IMR-90 (cell line): ENCODE data around the gene PRSS37. TPM values are rescaled to one million over a fixed set of nuclear protein-coding genes. Genes with fewer than 3 reads are reported as not detected.

ENCODE experiments used
- ATAC-seq: fragments of 200-7000 bp; cut with Tn5 transposase; 2 replicates; pipeline ENCODE4 v1.9.1; 2020; ENCODE audit warnings: low read depth, mild to moderate bottlenecking, moderate library complexity
- BruUV-seq: library from RNA; stranded (reverse); fragments of 400-500 nt; replicated peaks from 2 replicates; lab custom pipeline; 2021; lab: Mats Ljungman, UMichigan
- CTCF ChIA-PET: fragments of 300-600 bp; formaldehyde crosslinking; extraction: SDS; loops from one replicate; lab custom pipeline; 2021; ENCODE audit warnings: antibody characterized with exemption; lab: Yijun Ruan, JAX
- POLR2A ChIA-PET: fragments of 300-600 bp; sonication (Branson Sonifier 250); formaldehyde crosslinking; loops from one replicate; lab custom pipeline; 2022; ENCODE audit warnings: antibody characterized with exemption; ENCODE audit not compliant: unreplicated experiment; lab: Charles Lee
- DNase-seq: peaks from one replicate; pipeline ENCODE4 v3.0.0; 2013
- H2AFZ ChIP-seq: replicated peaks from 2 replicates; pipeline ENCODE3; 2013; ENCODE audit warnings: low read length, mild to moderate bottlenecking; ENCODE audit not compliant: poor library complexity
- H2AK5ac ChIP-seq: 2 replicates; pipeline ENCODE4 v1.6.1; 2013; ENCODE audit warnings: low read depth, low read length, inconsistent platforms
- H2AK9ac ChIP-seq: replicated peaks from 2 replicates; pipeline ENCODE3; 2013; ENCODE audit warnings: mild to moderate bottlenecking, low read depth, low read length, moderate library complexity; ENCODE audit not compliant: poor library complexity
- H2BK120ac ChIP-seq: 2 replicates; pipeline ENCODE4 v1.6.1; 2013; ENCODE audit warnings: low read depth, low read length, inconsistent platforms
- H2BK15ac ChIP-seq: 3 replicates; pipeline ENCODE4 v1.6.1; 2013; ENCODE audit warnings: low read depth, low read length, inconsistent platforms
- H2BK20ac ChIP-seq: 2 replicates; pipeline ENCODE4 v1.6.1; 2013; ENCODE audit warnings: low read depth, mild to moderate bottlenecking, inconsistent platforms, low read length, moderate library complexity
- H2BK5ac ChIP-seq: 2 replicates; pipeline ENCODE4 v1.6.1; 2013; ENCODE audit warnings: mild to moderate bottlenecking, low read depth, low read length, inconsistent platforms; ENCODE audit not compliant: poor library complexity, severe bottlenecking
- H3K14ac ChIP-seq: replicated peaks from 2 replicates; pipeline ENCODE4 v1.6.1; 2013; ENCODE audit warnings: low read depth, low read length, inconsistent platforms
- H3K18ac ChIP-seq: 2 replicates; pipeline ENCODE4 v1.6.1; 2013; ENCODE audit warnings: low read depth, low read length, control low read depth
- H3K23ac ChIP-seq: 2 replicates; pipeline ENCODE4 v1.6.1; 2013; ENCODE audit warnings: low read depth, low read length, inconsistent platforms
- H3K27ac ChIP-seq: 2 replicates; pipeline ENCODE4 v1.5.1; 2013; ENCODE audit warnings: mild to moderate bottlenecking, control low read depth, low read length; ENCODE audit not compliant: insufficient read depth
- H3K27me3 ChIP-seq: 2 replicates; pipeline ENCODE4 v1.6.1; 2013; ENCODE audit warnings: low read length; ENCODE audit not compliant: control insufficient read depth, insufficient read depth
- H3K36me3 ChIP-seq: 2 replicates; pipeline ENCODE4 v1.6.1; 2013; ENCODE audit warnings: low read length, mixed read lengths; ENCODE audit not compliant: control insufficient read depth, insufficient read depth
- H3K4ac ChIP-seq: 2 replicates; pipeline ENCODE4 v1.6.1; 2013; ENCODE audit warnings: low read depth, low read length, inconsistent platforms
- H3K4me1 ChIP-seq: 2 replicates; pipeline ENCODE4 v1.6.1; 2013; ENCODE audit warnings: low read length, mixed read lengths; ENCODE audit not compliant: control insufficient read depth, insufficient read depth
- H3K4me2 ChIP-seq: 2 replicates; pipeline ENCODE4 v1.6.1; 2013; ENCODE audit warnings: low read depth, mild to moderate bottlenecking, control low read depth, low read length, moderate library complexity
- H3K4me3 ChIP-seq: 2 replicates; pipeline ENCODE4 v1.5.1; 2013; ENCODE audit warnings: low read depth, mild to moderate bottlenecking, control low read depth, low read length, moderate library complexity; ENCODE audit not compliant: insufficient read depth
- H3K56ac ChIP-seq: 2 replicates; pipeline ENCODE4 v1.6.1; 2013; ENCODE audit warnings: low read length, inconsistent platforms; ENCODE audit not compliant: insufficient read depth; ENCODE audit errors: extremely low read depth
- H3K79me1 ChIP-seq, 2 experiments: 2 replicates each; pipeline ENCODE4 v1.6.1; 2013; ENCODE audit warnings: low read length in 2 of 2, inconsistent platforms in 1 of 2, low read depth in 1 of 2
- H3K9ac ChIP-seq: 2 replicates; pipeline ENCODE4 v1.6.1; 2013; ENCODE audit warnings: low read depth, low read length, control low read depth
- H3K9me1 ChIP-seq: 2 replicates; pipeline ENCODE4 v1.6.1; 2013; ENCODE audit warnings: low read length, inconsistent platforms; ENCODE audit not compliant: insufficient read depth
- H3K9me3 ChIP-seq: 2 replicates; pipeline ENCODE4 v1.6.1; 2013; ENCODE audit warnings: low read length; ENCODE audit not compliant: control insufficient read depth, insufficient read depth
- H4K20me1 ChIP-seq: 2 replicates; pipeline ENCODE4 v1.6.1; 2013; ENCODE audit warnings: low read length, inconsistent platforms; ENCODE audit not compliant: insufficient read depth
- H4K5ac ChIP-seq: 2 replicates; pipeline ENCODE4 v1.6.1; 2013; ENCODE audit warnings: mild to moderate bottlenecking, low read depth, low read length, control low read depth
- H4K8ac ChIP-seq, 2 experiments: 2 replicates each; pipeline ENCODE4 v1.6.1; 2013; ENCODE audit warnings: low read depth in 2 of 2, low read length in 2 of 2, control low read depth in 1 of 2, inconsistent platforms in 1 of 2
- H4K91ac ChIP-seq: 2 replicates; pipeline ENCODE4 v1.6.1; 2013; ENCODE audit warnings: low read depth, low read length, inconsistent platforms; ENCODE audit not compliant: insufficient read depth
- RAD21 ChIP-seq: IDR thresholded peaks from 2 replicates; pipeline ENCODE4 v1.6.1; 2012; ENCODE audit warnings: low read length, improper control_type of control experiment
- SMC3 ChIP-seq: fragments of 150-350 bp; IDR thresholded peaks from 2 replicates; pipeline ENCODE4 v1.6.1; 2016; ENCODE audit warnings: low read depth, mild to moderate bottlenecking, antibody characterized with exemption, low read length, moderate library complexity
- USF2 ChIP-seq: fragments of 150-350 bp; IDR thresholded peaks from 2 replicates; pipeline ENCODE4 v1.6.1; 2017; ENCODE audit warnings: mild to moderate bottlenecking, antibody characterized with exemption, low read length, low read depth
- WGBS, 2 experiments: methylation state at CpG; one replicate each; pipeline versions ENCODE4 v1.1.5 to v1.1.7; 2013; ENCODE audit warnings: missing lambda C conversion rate in 2 of 2; ENCODE audit not compliant: insufficient read length in 1 of 2; ENCODE audit errors: extremely low coverage in 2 of 2; 5-methylcytosine and 5-hydroxymethylcytosine counted together
- dilution Hi-C: fragments of 300-500 bp; cut with HindIII; formaldehyde crosslinking; loops from one replicate; pipeline ENCODE4 v1.14.3; 2018; ENCODE audit warnings: low sequenced_read_pairs; ENCODE audit not compliant: unreplicated experiment
- in situ Hi-C: fragments of 300-500 bp; cut with MboI; formaldehyde crosslinking; loops from 3 replicates; pipeline ENCODE4 v1.14.3; 2019; ENCODE audit warnings: low sequenced_read_pairs, inconsistent platforms, mixed read lengths
- intact Hi-C: fragments of 100-400 bp; cut with micrococcal nuclease; formaldehyde crosslinking; loops from 2 replicates; pipeline ENCODE4 v1.10.0; 2022
- polyA plus RNA-seq, 3 experiments: library from polyadenylated mRNA; depleted of rRNA; stranded (reverse); fragments of >200 nt; gene quantifications; 2 replicates each; pipeline ENCODE4 v1.2.3, GENCODE V29; 2012; ENCODE audit warnings: low replicate concordance in 1 of 3
- total RNA-seq: library from RNA; depleted of rRNA; stranded (reverse); fragments of >200 nt; gene quantifications from 2 replicates; pipeline ENCODE4 v1.2.3, GENCODE V29; 2012

PRSS37 gene
- total and polyA plus RNA-seq, 2 of the 4 experiments (the other 2 are of a cell fraction): not detected

- no CpG with 5 or more reads among the region's 1 CpG for WGBS, 2 experiments
- in situ Hi-C loops (no loop called here), intact Hi-C loops (no loop called here), dilution Hi-C loops (no loop called here)
- H3K4ac ChIP-seq: no peak overlapping the region
- no peak overlapping the region for H3K14ac ChIP-seq
- H3K4me1 ChIP-seq: no peaks in the 10 kb centered on the region
- no peak overlapping the region for H3K4me2 ChIP-seq
- ChIA-PET CTCF (no interaction called here), POLR2A (no interaction called here)
- H3K9ac ChIP-seq: no peak overlapping the region
- H4K91ac ChIP-seq: no peak overlapping the region
- no peak overlapping the region for H2BK120ac ChIP-seq
- H4K5ac ChIP-seq: no peak overlapping the region
- BruUV-seq: no TSS peak
- DNase-seq (no peak), ATAC-seq (no peak)
- H2BK15ac ChIP-seq: no peak overlapping the region
- H3K27me3 ChIP-seq: no peaks in the 10 kb centered on the region
- no peak overlapping the region for H3K56ac ChIP-seq
- no peak overlapping the region for H3K4me3 ChIP-seq
- no peaks in the 10 kb centered on the region for H4K20me1 ChIP-seq
- TF ChIP-seq USF2 (no peak), SMC3 (no peak), RAD21 (no peak)
- H3K18ac ChIP-seq: no peak overlapping the region
- H3K36me3 ChIP-seq: no peaks in the 10 kb centered on the region
- H3K27ac ChIP-seq: no peak overlapping the region
- H2AFZ ChIP-seq: no peak overlapping the region
- H3K23ac ChIP-seq: no peak overlapping the region
- no peak overlapping the region for H2BK5ac ChIP-seq
- no peak overlapping the region for H2BK20ac ChIP-seq
- H3K79me1 ChIP-seq: no peaks in the 10 kb centered on the region
- no peak overlapping the region for H2AK5ac ChIP-seq
- H3K9me3 ChIP-seq: peaks cover 9% of the 10 kb centered on the region
- no peaks in the 10 kb centered on the region for H3K9me1 ChIP-seq
- no peak overlapping the region for H2AK9ac ChIP-seq
- no peak overlapping the region for H4K8ac ChIP-seq
These were observed 48.0 kb upstream of the PRSS37 start for GRCh38 chr7:141889321-141889720.
